Left ventricle myocardium superior (tissue), 1 donor: ENCODE results near the gene MFAP2. TPM values are rescaled to one million over a fixed set of nuclear protein-coding genes. Genes with fewer than 3 reads are reported as not detected.
"Not testable (repeated sequence)": the region's sequence is repeated elsewhere in the genome, so short reads cannot be mapped to it uniquely, and the experiment has no call there.

Experiments used
- ATAC-seq: fragments of 200-7000 bp; cut with Tn5 transposase; one replicate; pipeline ENCODE4 v1.9.1; 2020; ENCODE audit warnings: mild to moderate bottlenecking, moderate library complexity
- DNase-seq: peaks from one replicate; pipeline ENCODE4 v3.0.0-alpha.2; 2020
- intact Hi-C: fragments of 100-400 bp; cut with micrococcal nuclease; formaldehyde crosslinking; loops from one replicate; pipeline ENCODE4 v1.11.0; 2022
- total RNA-seq: library from RNA; stranded (reverse); fragmentation: NEBNext Ultra II Directional; extraction: Animal tissue kit (Norgen Biotek cat#: 25700); gene quantifications from one replicate; pipeline ENCODE4 v1.2.1, GENCODE V29; 2021
- donor health status: DM: no; HTN: yes; CAD: no; lungs with severe emphysema.

The MFAP2 gene
- total RNA-seq, 1 donor from 2014 or later = 4.2 TPM

GRCh38 chr1:16967962-16968361, 12.5 kb downstream of the MFAP2 start:
- ATAC-seq (no peak), DNase-seq (no peak)
- intact Hi-C loops = no loop called here

- intact Hi-C loops = no loop called here
- DNase-seq (peak; percentile 82), ATAC-seq (peak; percentile 79)
These were observed 13.3 kb downstream of the MFAP2 start for GRCh38 chr1:16967095-16967575.

DNA sequence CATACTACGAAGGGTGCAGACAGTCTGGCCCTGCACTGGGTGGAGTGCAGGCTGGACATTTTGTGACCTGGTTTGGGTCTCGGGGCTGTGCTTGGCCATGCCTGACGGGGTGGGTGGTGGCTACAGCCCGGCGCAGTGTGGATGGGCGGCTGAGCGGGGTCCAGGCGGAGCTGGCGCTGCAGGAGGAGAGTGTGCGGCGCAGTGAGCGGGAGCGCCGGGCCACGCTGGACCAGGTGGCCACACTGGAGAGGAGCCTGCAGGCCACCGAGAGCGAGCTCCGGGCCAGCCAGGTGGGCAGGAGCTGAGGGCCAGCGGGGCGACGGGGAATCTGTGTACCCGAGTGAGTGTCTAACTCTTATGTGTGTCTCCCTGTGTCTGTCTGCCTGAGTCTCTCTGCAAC, 14.1 kb downstream of the MFAP2 start:
- intact Hi-C loops = no loop called here
- ATAC-seq (no peak), DNase-seq (no peak)

DNA sequence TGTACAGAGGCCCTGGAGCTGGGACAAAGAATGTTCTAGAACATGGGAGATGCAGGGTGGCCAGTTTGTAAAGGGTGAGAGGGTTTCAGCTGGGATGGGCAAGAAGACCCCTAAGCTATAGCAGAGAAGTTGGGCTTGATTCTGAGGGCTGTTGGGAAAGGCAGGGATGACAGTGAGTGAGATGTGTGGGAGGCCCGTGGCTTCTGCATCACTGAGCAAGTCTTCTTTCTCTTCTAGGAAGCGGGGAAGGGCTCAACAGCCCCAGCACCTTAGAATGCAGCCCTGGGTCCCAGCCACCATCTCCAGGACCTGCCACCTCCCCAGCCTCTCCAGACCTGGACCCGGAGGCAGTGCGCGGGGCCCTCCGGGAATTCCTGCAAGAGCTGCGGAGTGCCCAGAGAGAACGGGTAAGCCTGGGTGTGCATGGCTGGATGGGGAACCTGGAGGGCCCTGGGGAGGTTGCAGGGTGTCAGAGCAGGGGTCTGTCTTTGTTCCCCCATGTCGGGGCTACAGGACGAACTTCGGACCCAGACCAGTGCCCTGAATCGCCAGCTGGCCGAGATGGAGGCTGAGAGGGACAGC, 14.8 kb downstream of the MFAP2 start:
- ATAC-seq = no peak
- intact Hi-C loops = no loop called here
- no peak for DNase-seq

GRCh38 chr1:16964169-16964568, 16.3 kb downstream of the MFAP2 start:
- ATAC-seq, intact Hi-C loops, DNase-seq: not testable (repeated sequence)

- intact Hi-C loops = no loop called here
- ATAC-seq (no peak), DNase-seq (no peak)
These were observed 18.9 kb downstream of the MFAP2 start for GRCh38 chr1:16961297-16962133.

GRCh38 chr1:16960560-16961296, 19.7 kb downstream of the MFAP2 start:
- ATAC-seq (peak; percentile 90), DNase-seq (peak; percentile 93)
- intact Hi-C loops = no loop called here

GRCh38 chr1:16958475-16958874, 21.9 kb downstream of the MFAP2 start:
- intact Hi-C loops = no loop called here

DNA sequence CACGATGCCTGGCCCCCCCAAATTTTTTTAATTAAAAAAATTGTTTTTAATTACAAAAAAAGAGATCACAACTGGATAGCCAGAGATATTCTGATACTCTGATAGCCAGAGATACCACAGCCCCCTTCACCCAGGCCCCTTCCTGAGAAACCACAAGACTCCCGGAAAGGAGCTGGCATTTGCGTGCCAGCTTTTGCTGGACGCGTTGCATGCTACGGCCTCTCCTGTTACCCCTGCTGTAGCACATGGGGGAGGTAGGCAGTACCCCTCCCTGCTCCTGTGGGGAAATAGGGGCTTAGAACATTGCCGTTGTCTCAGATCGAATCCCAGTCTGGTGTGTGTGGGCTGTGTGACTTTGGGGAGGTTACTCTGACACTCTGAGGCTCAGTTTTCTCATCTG, 22.7 kb downstream of the MFAP2 start:
- DNase-seq (no peak), ATAC-seq (no peak)
- intact Hi-C loops = no loop called here

More at GRCh38 chr1:16958475-16958874, 21.9 kb downstream of the MFAP2 start:
- ATAC-seq = no peak
- no peak for DNase-seq

DNA sequence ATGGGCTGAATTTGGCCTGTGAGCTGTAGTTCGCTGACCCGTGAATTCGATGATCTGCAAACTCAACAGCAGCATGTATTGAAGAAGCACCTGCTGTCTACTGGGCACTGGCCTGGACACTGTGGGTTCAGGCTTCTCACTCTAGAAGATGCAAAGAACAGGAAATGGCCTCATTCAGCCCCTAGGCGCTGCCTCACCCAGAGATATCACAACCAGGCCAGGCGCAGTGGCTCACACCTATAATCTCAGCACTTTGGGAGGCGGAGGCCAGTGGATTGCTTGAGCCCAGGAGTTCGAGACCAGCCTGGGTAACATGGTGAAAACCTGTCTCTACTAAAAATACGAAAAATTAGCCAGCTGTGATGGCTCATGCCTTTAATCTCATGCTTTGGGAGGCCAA, 23.6 kb downstream of the MFAP2 start:
- DNase-seq = no peak
- ATAC-seq = no peak
- intact Hi-C loops = no loop called here

DNA sequence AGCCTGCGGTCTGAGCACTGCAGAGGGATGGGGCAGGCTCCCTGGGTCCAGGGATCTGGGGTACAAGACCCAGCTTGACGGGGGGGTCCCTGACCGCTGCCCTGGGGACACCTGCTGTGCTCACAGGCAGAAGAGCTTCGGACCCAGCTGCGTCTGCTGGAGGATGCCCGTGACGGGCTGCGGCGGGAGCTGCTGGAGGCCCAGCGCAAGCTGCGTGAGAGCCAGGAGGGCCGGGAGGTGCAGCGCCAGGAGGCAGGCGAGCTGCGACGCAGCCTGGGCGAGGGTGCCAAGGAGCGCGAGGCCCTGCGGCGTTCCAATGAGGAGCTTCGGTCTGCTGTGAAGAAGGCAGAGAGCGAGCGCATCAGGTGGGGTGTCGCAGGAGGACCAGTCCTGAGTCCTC, 25.2 kb downstream of the MFAP2 start:
- no peak for DNase-seq
- no peak for ATAC-seq
- intact Hi-C loops = no loop called here

DNA sequence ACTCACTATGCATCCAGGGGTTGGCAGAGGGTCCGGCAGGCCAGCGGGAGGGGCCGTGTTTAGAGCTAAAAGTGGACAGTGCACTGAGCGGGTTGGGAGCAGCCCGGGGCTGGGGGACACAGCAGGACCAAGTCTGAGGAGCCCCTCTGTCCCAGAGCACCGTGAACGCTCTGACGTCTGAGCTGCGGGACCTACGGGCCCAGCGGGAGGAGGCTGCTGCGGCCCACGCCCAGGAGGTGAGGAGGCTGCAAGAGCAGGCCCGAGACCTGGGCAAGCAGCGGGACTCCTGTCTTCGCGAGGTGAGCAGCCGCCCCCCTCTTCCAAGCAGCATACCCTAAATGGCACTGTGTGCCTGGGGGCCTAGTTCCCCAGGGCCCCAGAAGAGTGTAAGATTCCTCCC, 25.8 kb downstream of the MFAP2 start:
- intact Hi-C loops = no loop called here
- ATAC-seq = no peak
- no peak for DNase-seq

DNA sequence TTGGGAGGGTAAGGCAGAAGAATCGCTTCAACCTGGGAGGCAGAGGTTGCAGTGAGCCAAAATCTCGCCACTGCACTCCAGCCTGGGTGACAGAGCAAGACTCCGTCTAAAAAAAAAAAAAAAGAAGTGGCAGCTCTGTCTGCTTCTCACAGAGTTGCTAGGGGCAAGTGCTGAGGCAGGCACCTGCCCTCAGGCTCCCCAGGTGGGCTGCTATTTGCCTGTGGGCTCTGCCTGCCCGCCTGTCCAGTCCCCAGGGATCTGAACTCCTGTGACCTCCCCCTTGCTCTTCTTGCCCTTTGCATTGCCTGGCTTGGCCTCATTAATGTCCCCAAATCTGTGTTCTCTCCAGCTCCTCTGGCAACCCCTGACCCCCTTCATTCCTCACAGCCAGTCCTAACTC, 28.0 kb downstream of the MFAP2 start:
- ATAC-seq, DNase-seq, intact Hi-C loops: not testable (repeated sequence)

- intact Hi-C loops, ATAC-seq, DNase-seq: not testable (repeated sequence)
These were observed 31.4 kb downstream of the MFAP2 start for GRCh38 chr1:16949026-16949425.

DNA sequence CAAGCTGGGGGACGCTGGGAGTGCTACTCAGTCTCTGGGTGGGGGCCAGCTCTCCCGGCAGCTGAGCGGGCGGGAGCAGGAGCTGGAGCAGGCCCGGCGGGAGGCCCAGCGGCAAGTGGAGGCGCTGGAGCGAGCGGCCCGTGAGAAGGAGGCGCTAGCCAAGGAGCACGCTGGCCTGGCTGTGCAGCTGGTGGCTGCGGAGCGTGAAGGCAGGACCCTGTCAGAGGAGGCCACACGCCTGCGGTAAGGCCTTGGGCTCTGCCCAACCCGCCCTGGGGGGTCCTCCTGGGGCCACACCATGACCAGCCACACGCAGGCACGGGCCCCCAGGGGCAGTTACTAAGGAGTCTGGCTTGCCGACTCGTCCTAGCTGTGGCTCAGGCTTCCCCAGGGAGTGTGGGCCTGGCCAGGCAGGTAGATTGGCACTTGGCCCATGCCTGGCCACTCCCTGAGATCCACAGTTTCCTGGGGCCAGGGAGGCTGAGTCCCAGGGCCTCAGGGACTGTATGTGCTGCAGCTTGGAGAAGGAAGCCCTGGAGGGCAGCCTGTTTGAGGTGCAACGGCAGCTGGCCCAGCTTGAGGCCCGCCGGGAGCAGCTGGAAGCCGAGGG, 32.0 kb downstream of the MFAP2 start:
- intact Hi-C loops, ATAC-seq: not testable (repeated sequence)

DNA sequence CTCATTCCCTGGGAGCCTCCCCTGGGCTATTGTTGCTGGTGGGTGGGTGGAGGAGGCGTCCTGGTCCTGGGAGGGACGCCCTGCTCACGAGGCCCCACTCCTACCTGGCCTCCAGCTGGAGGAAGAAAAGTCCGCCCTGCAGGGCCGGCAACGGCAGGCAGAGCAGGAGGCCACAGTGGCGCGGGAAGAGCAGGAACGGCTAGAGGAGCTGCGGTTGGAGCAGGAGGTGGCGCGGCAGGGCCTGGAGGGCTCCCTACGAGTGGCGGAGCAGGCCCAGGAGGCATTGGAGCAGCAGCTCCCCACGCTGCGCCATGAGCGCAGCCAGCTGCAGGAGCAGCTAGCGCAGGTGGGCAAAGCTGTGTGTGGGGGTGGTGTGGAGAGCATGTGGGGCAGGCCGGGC, 33.8 kb downstream of the MFAP2 start:
- intact Hi-C loops = no loop called here
- ATAC-seq (no peak), DNase-seq (no peak)

More for the DNA sequence above, 32.0 kb downstream of the MFAP2 start:
- DNase-seq = not testable (repeated sequence)

- ATAC-seq, DNase-seq, intact Hi-C loops: not testable (repeated sequence)
These were observed 34.2 kb downstream of the MFAP2 start for GRCh38 chr1:16946185-16946584.

GRCh38 chr1:16945512-16945911, 34.9 kb downstream of the MFAP2 start:
- intact Hi-C loops, ATAC-seq, DNase-seq: not testable (repeated sequence)

DNA sequence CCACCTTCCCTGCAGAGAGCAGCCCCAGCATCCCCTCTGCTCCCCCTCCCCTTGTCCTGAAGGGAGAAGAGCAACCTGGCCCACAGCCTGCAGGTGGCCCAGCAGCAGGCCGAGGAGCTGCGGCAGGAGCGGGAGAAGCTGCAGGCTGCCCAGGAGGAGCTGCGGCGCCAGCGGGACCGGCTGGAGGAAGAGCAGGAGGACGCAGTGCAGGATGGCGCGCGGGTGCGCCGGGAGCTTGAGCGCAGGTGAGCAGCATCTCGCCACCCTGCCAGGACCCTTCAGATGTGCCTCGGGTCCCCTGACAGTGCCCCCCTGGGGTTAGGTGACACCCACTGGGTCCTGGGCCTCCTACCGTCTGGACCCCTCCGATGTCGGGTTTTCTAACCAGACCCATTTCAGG, 36.4 kb downstream of the MFAP2 start:
- DNase-seq = no peak
- ATAC-seq = no peak
- intact Hi-C loops = no loop called here
